Upper lobe of left lung (tissue), 4 donors: ENCODE results near the gene PROB1.

Experiments
- CTCF ChIP-seq, 6 experiments: fragments of 450-650 bp in 4 of 6; fragments of 200-600 bp in 2 of 6; sonication (generic) in 2 of 6; IDR thresholded peaks; one replicate each; pipeline ENCODE4 v1.5.1; 2016 to 2019; ENCODE audit warnings: antibody characterized with exemption in 6 of 6
- POLR2A ChIP-seq, 4 donors: fragments of 450-650 bp; IDR thresholded peaks; one replicate each; pipeline ENCODE4 v1.5.1; 2016 to 2017; ENCODE audit warnings: antibody characterized with exemption in 4 of 4, mild to moderate bottlenecking in 2 of 4
- POLR2AphosphoS5 ChIP-seq, 2 donors: sonication (generic); formaldehyde crosslinking; IDR thresholded peaks; one replicate each; pipeline ENCODE4 v1.5.1; 2017; ENCODE audit warnings: antibody characterized with exemption in 2 of 2

GRCh38 chr5:139392678-139393496 lies 2.0 kb downstream of the PROB1 start:
- TF ChIP-seq CTCF (IDR thresholded peaks at IDR 0.05) = peak; percentile 44 to 87 (median 86)
- no peak for TF ChIP-seq POLR2AphosphoS5 (IDR thresholded peaks at IDR 0.05)
- TF ChIP-seq POLR2A (IDR thresholded peaks at IDR 0.05) = no peak
